B cell (primary cell): ENCODE measurements around the gene SULT1C4. TPM values are rescaled to one million over a fixed set of nuclear protein-coding genes. Genes with fewer than 3 reads are reported as not detected.

Source experiments
- ATAC-seq: fragments of 200-7000 bp; cut with Tn5 transposase; one replicate; pipeline ENCODE4 v1.10.0; 2021; ENCODE audit warnings: low read depth, mild to moderate bottlenecking, moderate number of reproducible peaks, moderate library complexity
- CTCF ChIA-PET: fragments of 350-600 bp; sonication (Branson Sonifier 250); formaldehyde crosslinking; loops from one replicate; lab custom pipeline; 2021; ENCODE audit warnings: antibody characterized with exemption, inconsistent platforms; lab: Charles Lee
- POLR2A ChIA-PET: fragments of 350-600 bp; sonication (Branson Sonifier 250); formaldehyde crosslinking; loops from one replicate; lab custom pipeline; 2021; ENCODE audit warnings: antibody characterized with exemption; lab: Charles Lee
- DNase-seq: peaks from one replicate; pipeline ENCODE4 v3.0.0; 2013
- H2AFZ ChIP-seq: 2 replicates; pipeline ENCODE4 v1.6.1; 2012; ENCODE audit warnings: mild to moderate bottlenecking, low read depth, low read length; ENCODE audit not compliant: insufficient read depth, poor library complexity, severe bottlenecking
- H3K27ac ChIP-seq, 2 donors: 1 replicate in 1 of 2; 2 replicates in 1 of 2; pipeline ENCODE4 v1.5.1; 2012 to 2013; ENCODE audit warnings: low read length in 2 of 2, mild to moderate bottlenecking in 2 of 2, moderate library complexity in 1 of 2
- H3K27me3 ChIP-seq, 4 experiments: fragments of 200-600 bp in 1 of 4; sonication (generic) in 1 of 4; replicated peaks in 1 of 4; 1 replicate in 2 of 4; 2 replicates in 2 of 4; pipeline versions ENCODE4 v1.6.1 to v1.7.0; 2013 to 2016; ENCODE audit warnings: low read length in 3 of 4, mild to moderate bottlenecking in 2 of 4, mixed read lengths in 1 of 4, moderate library complexity in 1 of 4; ENCODE audit not compliant: insufficient read depth in 4 of 4, control insufficient read depth in 3 of 4; ENCODE audit errors: control extremely low read depth in 1 of 4
- H3K36me3 ChIP-seq, 2 experiments: replicated peaks in 1 of 2; 1 replicate in 1 of 2; 2 replicates in 1 of 2; pipeline versions ENCODE4 v1.6.1 to v1.7.1; 2013; ENCODE audit warnings: low read length in 1 of 2; ENCODE audit not compliant: insufficient read depth in 2 of 2, control insufficient read depth in 1 of 2; ENCODE audit errors: control extremely low read depth in 1 of 2, extremely low read depth in 1 of 2
- H3K4me1 ChIP-seq, 2 donors: fragments of 200-600 bp in 1 of 2; sonication (generic) in 1 of 2; 1 replicate in 1 of 2; 2 replicates in 1 of 2; pipeline versions ENCODE4 v1.5.1 to v1.6.1; 2013 to 2017; ENCODE audit warnings: low read length in 2 of 2; ENCODE audit not compliant: control insufficient read depth in 2 of 2, insufficient read depth in 2 of 2
- H3K4me2 ChIP-seq: replicated peaks from 2 replicates; pipeline ENCODE3; 2012; ENCODE audit warnings: mild to moderate bottlenecking, low read depth, low read length; ENCODE audit not compliant: poor library complexity, severe bottlenecking
- H3K4me3 ChIP-seq, 5 experiments: fragments of 200-600 bp in 1 of 5; sonication (generic) in 1 of 5; 1 replicate in 3 of 5; 2 replicates in 2 of 5; pipeline versions ENCODE4 v1.5.1 to v1.7.0; 2011 to 2016; ENCODE audit warnings: low read length in 4 of 5, mild to moderate bottlenecking in 4 of 5, low read depth in 2 of 5, control low read depth in 1 of 5, moderate library complexity in 1 of 5; ENCODE audit not compliant: insufficient read depth in 1 of 5; ENCODE audit errors: control extremely low read depth in 1 of 5, extremely low read depth in 1 of 5
- H3K79me2 ChIP-seq: fragments of 200-600 bp; sonication (generic); one replicate; pipeline ENCODE4 v1.6.0; 2016; ENCODE audit warnings: low read length; ENCODE audit not compliant: control insufficient read depth, insufficient read depth
- H3K9ac ChIP-seq: fragments of 200-600 bp; sonication (generic); 2 replicates; pipeline ENCODE4 v1.6.1; 2017; ENCODE audit warnings: mild to moderate bottlenecking, low read length, moderate library complexity
- H3K9me3 ChIP-seq, 3 donors: one replicate each; pipeline versions ENCODE4 v1.6.1 to v1.7.1; 2013; ENCODE audit warnings: low read length in 2 of 3; ENCODE audit not compliant: control insufficient read depth in 2 of 3, insufficient read depth in 1 of 3; ENCODE audit errors: control extremely low read depth in 1 of 3
- H4K20me1 ChIP-seq: 2 replicates; pipeline ENCODE4 v1.6.0; 2012; ENCODE audit warnings: mild to moderate bottlenecking, low read length; ENCODE audit not compliant: insufficient read depth, control insufficient read depth, poor library complexity, severe bottlenecking
- H3K27ac Mint-ChIP-seq: one replicate; pipeline ENCODE4 v1.8.0; 2021; ENCODE audit warnings: mixed read lengths
- H3K27me3 Mint-ChIP-seq: one replicate; pipeline ENCODE4 v1.8.0; 2021; ENCODE audit warnings: mixed read lengths
- H3K4me1 Mint-ChIP-seq: one replicate; pipeline ENCODE4 v1.8.0; 2021; ENCODE audit warnings: mixed read lengths
- H3K4me3 Mint-ChIP-seq: one replicate; pipeline ENCODE4 v1.8.0; 2021; ENCODE audit warnings: mixed read lengths
- H3K9me3 Mint-ChIP-seq: one replicate; pipeline ENCODE4 v1.8.0; 2022; ENCODE audit warnings: mixed read lengths; ENCODE audit not compliant: insufficient read depth
- CTCF ChIP-seq: fragments of 200-600 bp; IDR thresholded peaks from one replicate; pipeline ENCODE4 v1.8.0; 2022; ENCODE audit warnings: antibody characterized with exemption, mild to moderate bottlenecking
- EZH2 ChIP-seq: IDR thresholded peaks from 2 replicates; pipeline ENCODE4 v1.6.1; 2012; ENCODE audit warnings: borderline replicate concordance, low read depth, mild to moderate bottlenecking, moderate library complexity, low read length; ENCODE audit not compliant: insufficient read depth, poor library complexity, severe bottlenecking
- WGBS: methylation state at CpG from one replicate; pipeline ENCODE4 v1.1.5; 2013; ENCODE audit warnings: missing lambda C conversion rate; ENCODE audit not compliant: insufficient coverage; 5-methylcytosine and 5-hydroxymethylcytosine counted together
- intact Hi-C: fragments of 100-400 bp; cut with micrococcal nuclease; formaldehyde crosslinking; loops from one replicate; pipeline ENCODE4 v1.10.0; 2022
- polyA plus RNA-seq: library from polyadenylated mRNA; depleted of rRNA; stranded (reverse); fragments of >200 nt; gene quantifications from 2 replicates; pipeline ENCODE4 v1.2.3, GENCODE V29; 2012
- total RNA-seq, 2 donors: library from RNA; stranded (reverse); fragments of 120-200 nt in 1 of 2; gene quantifications; 1 replicate in 1 of 2; 2 replicates in 1 of 2; pipeline versions ENCODE4 v1.2.3 to v1.2.4, GENCODE V29; 2013 to 2022

SULT1C4 gene
- total and polyA plus RNA-seq, 2 donors (not counting 1 experiment from before 2014, with no cell fraction given) = not detected

- Histone ChIP-seq H3K9me3 (no peaks in the 10 kb centered on the region), H3K4me2 (no peak overlapping the region), H3K4me1 (no peaks in the 10 kb centered on the region), H3K4me3 (no peak overlapping the region), H2AFZ (no peak overlapping the region), H4K20me1 (no peaks in the 10 kb centered on the region), H3K27me3 (no peaks in the 10 kb centered on the region), H3K36me3 (no peaks in the 10 kb centered on the region), H3K79me2 (no peaks in the 10 kb centered on the region), H3K9ac (no peak overlapping the region), H3K27ac (no peak overlapping the region)
- intact Hi-C loops = no loop called here
- ChIA-PET CTCF (no interaction called here), POLR2A (no interaction called here)
- DNase-seq = no peak
- no CpG with 5 or more reads among the region's 3 CpGs for WGBS
- no peak for TF ChIP-seq EZH2
- TF ChIP-seq CTCF = no peak
- Mint-ChIP-seq H3K9me3 (no peaks in the 10 kb centered on the region), H3K4me3 (no peak overlapping the region), H3K4me1 (peaks cover 4% of the 10 kb centered on the region), H3K27me3 (peaks cover 17% of the 10 kb centered on the region), H3K27ac (no peak overlapping the region)
- no peak for ATAC-seq
Measured at GRCh38 chr2:108330979-108331378, 46.8 kb upstream of the SULT1C4 start.

GRCh38 chr2:108345951-108346350 is 31.8 kb upstream of the SULT1C4 start:
- Mint-ChIP-seq H3K4me3 (no peak overlapping the region), H3K27ac (no peak overlapping the region), H3K27me3 (peaks cover 10% of the 10 kb centered on the region), H3K4me1 (no peaks in the 10 kb centered on the region), H3K9me3 (no peaks in the 10 kb centered on the region)
- ATAC-seq (no peak), DNase-seq (no peak)
- Histone ChIP-seq H3K4me1 (no peaks in the 10 kb centered on the region), H3K4me3 (no peak overlapping the region), H3K36me3 (no peaks in the 10 kb centered on the region), H3K4me2 (no peak overlapping the region), H4K20me1 (no peaks in the 10 kb centered on the region), H3K27ac (no peak overlapping the region), H3K9ac (no peak overlapping the region), H3K27me3 (peaks cover 0 to 8% (median 0%) of the 10 kb centered on the region in 4 experiments), H2AFZ (no peak overlapping the region), H3K79me2 (no peaks in the 10 kb centered on the region), H3K9me3 (peaks cover 0 to 4% (median 0%) of the 10 kb centered on the region in 3 donors)
- intact Hi-C loops = no loop called here
- CTCF ChIA-PET = no interaction called here
- 25% methylated on average over 3 of the region's 3 CpGs for WGBS
- POLR2A ChIA-PET = no interaction called here
- TF ChIP-seq CTCF (no peak), EZH2 (no peak)
